Choroid plexus epithelial cell (primary cell): ENCODE data around the gene MAMDC4.

Experiments used
- DNase-seq: peaks from one replicate; pipeline ENCODE4 v3.0.0-alpha.2; 2010; ENCODE audit warnings: low read depth
- H3K4me3 ChIP-seq: 2 replicates; pipeline ENCODE4 v1.5.1; 2011; ENCODE audit warnings: low read depth, mild to moderate bottlenecking, control low read depth, low read length, moderate library complexity
- TF ChIP-seq, protein P1 (sequence below): conservative IDR thresholded peaks from 2 replicates; pipeline ENCODE4 v1.5.1; 2011; ENCODE audit warnings: low read depth, mild to moderate bottlenecking, control low read depth, inconsistent platforms, low read length, moderate library complexity

Gene MAMDC4

GRCh38 chr9:136900988-136901515, 48.9 kb downstream of the MAMDC4 start:
- TF ChIP-seq, protein P1, sequence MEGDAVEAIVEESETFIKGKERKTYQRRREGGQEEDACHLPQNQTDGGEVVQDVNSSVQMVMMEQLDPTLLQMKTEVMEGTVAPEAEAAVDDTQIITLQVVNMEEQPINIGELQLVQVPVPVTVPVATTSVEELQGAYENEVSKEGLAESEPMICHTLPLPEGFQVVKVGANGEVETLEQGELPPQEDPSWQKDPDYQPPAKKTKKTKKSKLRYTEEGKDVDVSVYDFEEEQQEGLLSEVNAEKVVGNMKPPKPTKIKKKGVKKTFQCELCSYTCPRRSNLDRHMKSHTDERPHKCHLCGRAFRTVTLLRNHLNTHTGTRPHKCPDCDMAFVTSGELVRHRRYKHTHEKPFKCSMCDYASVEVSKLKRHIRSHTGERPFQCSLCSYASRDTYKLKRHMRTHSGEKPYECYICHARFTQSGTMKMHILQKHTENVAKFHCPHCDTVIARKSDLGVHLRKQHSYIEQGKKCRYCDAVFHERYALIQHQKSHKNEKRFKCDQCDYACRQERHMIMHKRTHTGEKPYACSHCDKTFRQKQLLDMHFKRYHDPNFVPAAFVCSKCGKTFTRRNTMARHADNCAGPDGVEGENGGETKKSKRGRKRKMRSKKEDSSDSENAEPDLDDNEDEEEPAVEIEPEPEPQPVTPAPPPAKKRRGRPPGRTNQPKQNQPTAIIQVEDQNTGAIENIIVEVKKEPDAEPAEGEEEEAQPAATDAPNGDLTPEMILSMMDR: no peak
- H3K4me3 ChIP-seq: no peak overlapping the region
- peak; percentile 14 for DNase-seq

GRCh38 chr9:136901516-136902258, 49.5 kb downstream of the MAMDC4 start:
- H3K4me3 ChIP-seq: no peak overlapping the region
- TF ChIP-seq, protein P1: no peak
- DNase-seq: peak; percentile 59

GRCh38 chr9:136902259-136902821, 50.2 kb downstream of the MAMDC4 start:
- peak; percentile 88 for DNase-seq
- H3K4me3 ChIP-seq: no peak overlapping the region
- TF ChIP-seq, protein P1: no peak

DNA sequence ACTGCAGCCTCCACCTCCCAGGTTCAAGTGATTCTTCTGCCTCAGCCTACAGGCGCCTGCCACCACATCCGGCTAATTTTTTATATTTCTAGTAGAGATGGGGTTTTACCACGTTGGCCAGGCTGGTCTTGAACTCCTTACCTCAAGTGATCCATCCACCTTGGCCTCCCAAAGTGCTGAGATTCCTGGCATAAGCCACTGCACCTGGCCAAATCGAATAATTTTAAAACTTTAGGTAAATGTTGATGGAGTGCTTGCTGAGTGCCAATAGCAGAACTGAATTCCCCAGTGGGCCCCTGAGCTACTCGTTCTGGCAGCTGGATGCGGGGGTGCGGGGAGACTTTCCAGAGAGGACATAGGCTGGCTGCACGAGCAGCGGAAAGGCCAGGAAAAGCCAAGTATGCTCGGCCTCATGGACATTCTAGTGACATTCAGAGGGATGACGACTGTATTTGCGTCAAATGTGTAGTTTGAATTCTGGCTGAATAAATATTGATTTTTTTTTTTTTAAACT, 51.0 kb downstream of the MAMDC4 start:
- no peak for DNase-seq
- TF ChIP-seq, protein P1: no peak
- H3K4me3 ChIP-seq: no peak overlapping the region

GRCh38 chr9:136906266-136906665, 54.1 kb downstream of the MAMDC4 start:
- H3K4me3 ChIP-seq: no peak overlapping the region
- TF ChIP-seq, protein P1: no peak
- peak; percentile 17 for DNase-seq

GRCh38 chr9:136907011-136907914, 55.1 kb downstream of the MAMDC4 start:
- TF ChIP-seq, protein P1: no peak
- no peak for DNase-seq
- no peak overlapping the region for H3K4me3 ChIP-seq
